Fibroblast of skin of right biceps (primary cell): ENCODE results near the gene MAGIX.
A peak's percentile ranks its signal among the peaks of the same experiment; 100 is the strongest.
"Not testable (repeated sequence)": the region's sequence is repeated elsewhere in the genome, so short reads cannot be mapped to it uniquely, and the experiment has no call there.

ENCODE experiments used
- DNase-seq: peaks from one replicate; pipeline ENCODE4 v3.0.0-alpha.2; 2013

Gene MAGIX

DNA sequence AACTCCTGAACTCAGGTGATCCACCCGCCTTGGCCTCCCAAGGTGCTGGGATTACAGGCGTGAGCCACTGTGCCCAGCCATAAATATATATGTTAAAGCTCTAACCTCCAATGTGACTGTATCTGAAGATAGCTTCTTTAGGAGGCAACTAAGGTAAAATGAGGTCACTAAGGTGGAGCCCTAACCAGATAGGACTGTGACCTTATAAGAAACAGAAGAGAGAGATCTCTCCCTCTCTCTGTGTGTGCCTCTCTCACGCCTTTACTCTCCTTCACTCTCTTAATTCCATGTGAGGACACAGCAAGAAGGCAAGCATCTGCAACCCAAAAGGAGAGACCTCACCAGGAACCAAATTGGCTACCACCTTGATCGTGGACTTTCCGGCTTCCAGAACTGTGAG, 926 bp upstream of the MAGIX start:
- DNase-seq = no peak

DNA sequence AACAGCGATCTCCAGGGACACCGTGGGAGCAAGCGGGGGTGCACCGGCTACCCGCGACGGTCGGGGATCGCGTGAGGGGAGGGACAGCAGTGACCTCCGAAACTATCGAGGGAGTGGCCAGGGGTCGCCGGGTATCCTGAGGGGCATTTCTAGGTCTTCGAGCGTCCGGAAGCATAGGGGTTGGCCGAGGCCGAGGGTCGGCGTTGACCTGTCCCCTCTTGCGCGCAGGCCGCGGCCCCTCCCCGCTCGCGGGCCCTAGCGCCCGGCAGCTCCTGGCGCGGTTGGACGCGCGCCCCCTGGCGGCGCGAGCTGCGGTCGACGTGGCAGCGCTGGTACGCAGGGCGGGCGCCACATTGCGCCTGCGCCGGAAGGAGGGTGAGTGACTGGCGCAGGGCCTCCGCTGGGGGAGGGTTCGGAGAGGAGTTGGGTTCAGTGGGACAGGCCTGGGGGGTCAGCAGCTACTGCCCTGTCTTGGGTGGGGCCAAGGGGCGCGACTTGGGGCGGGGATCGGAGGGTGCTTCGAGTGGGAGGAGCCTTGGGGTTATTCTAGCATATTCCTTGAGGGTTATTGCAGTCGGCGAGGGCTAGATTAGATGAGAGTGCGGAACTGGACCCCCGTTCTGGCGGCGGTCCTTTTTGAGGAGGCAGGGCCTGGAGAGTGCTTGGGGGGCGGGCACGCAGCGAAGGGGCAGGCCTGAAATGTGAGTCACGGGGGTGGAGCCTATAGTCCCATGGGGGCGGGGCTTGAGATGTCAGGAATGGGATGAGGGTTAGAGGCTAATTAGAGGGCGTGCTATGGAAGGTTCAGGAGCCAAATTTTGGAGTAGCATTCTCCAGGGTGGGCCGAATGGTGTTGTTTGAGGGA, 1.2 kb downstream of the MAGIX start:
- DNase-seq = peak; percentile 80

DNA sequence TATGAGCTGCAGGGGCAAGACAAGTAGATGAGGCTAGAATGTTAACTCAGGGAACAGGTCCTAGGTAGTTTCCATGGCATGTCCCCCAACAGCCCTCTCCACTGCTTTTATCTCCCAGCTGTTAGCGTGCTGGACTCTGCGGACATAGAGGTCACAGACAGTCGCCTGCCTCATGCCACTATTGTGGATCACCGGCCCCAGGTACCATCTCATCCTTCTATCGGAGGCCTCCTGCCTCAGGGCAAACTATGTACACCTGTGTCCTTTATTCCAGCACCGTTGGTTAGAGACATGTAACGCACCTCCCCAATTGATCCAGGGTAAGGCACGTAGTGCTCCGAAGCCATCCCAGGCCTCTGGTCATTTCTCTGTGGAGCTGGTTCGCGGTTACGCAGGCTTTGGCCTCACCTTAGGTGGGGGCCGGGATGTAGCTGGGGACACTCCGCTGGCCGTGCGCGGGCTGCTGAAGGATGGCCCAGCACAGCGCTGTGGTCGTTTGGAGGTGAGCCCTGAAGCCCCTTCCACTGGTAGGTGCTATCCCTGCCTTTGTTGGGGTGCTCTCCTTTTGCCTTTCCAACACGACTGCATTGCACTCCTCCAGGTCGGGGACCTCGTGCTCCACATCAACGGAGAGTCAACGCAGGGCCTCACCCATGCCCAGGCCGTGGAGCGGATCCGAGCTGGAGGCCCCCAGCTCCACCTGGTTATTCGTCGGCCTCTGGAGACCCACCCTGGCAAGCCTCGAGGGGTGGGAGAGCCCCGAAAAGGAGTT, 2.2 kb downstream of the MAGIX start:
- DNase-seq = no peak

DNA sequence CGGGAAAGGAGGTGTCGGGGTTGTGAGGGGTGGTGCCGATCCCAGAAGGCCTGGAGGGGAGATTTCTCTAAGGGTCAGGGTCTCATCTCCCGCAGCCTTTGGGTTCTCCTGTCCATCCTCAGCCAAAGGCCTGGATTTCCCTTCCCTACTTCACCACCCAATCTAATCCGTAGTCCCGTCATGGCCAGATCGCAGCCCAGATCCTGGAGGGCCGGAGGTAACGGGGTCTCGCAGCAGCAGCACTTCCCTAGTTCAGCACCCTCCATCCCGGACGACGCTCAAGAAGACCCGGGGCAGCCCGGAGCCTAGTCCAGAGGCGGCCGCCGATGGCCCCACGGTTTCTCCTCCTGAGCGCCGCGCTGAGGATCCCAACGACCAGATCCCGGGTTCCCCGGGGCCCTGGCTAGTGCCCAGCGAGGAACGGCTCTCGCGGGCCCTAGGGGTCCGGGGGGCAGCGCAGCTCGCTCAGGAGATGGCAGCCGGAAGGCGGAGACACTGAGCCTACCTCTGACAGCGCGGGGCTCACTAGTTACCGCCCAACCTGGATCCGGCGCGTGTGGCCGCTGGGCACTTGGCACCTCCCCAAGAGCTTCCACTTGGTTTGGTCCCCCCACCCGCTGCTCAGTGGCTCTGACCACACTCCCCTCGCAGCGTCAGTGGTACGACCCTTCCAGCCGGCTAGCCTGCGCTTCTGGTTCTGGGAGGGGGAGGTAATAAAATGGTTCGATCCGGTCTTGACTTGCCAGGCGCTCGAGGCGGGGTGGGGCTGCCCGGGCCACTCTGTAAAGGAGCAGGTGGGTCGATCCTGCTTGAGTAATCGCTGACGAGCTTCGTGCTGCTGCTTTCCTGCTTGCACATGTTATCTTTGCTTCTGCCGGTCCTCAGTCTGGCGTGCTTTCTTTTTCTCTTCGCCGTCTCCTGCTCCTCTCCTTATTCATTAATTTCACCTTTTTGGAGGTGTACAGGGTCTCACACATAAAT, 3.6 kb downstream of the MAGIX start:
- DNase-seq = peak; percentile 52

DNA sequence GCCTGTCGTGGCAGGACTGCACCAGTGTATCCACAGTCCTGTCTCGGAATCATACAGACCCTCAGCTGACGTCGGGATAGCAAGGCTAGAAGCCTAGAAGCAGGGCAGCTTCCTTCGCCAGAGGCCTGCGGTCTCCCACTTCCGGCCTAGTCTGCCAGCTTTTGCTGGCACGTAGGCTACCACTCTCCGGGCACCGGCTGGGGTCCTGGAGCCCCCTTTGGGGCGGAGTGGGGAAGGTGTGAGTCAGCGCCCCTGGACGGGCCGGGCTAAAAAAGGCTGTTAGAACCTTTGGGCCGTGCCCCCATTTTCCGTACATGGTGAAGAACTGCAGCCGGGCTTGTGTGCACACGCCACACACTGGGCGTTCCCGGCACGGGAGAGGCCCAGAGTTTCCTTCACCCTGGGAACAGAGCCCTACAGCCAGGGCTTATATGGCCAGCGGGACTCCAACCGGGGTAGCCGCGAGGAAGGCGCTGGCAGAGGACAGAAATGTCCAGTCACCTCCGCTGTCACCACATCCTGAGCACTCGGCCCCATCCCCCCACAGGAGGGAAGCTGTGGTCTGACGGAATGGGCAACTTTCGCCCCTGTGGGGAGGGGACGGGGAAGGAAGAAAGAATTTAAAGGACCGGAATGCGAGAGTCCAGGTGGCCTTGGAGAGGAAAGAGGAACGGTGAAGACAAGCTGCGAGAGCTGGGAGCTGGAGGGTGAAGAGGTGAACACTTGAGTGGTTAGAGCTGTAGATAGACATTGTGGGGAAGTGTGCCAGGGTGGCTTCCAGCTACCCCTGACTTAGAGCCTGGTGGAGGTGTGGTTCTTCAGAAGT, 4.6 kb downstream of the MAGIX start:
- DNase-seq = peak; percentile 71

DNA sequence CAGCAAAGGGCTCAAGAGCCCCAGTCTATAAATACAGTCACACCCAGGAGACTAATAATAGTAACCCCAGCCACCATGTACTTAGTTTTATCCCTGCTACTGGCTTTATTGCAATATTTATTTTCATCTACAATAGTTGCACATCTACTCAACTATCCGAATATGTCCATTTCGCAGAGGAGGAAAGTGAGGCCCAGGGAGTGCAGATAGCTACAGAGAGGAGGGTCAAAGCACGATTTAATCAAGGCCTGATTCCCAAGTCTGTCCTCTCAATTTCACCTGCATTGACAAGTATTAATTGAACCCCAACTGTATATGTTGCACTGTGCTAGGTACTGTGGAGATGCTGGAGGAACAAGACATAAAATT, 5.2 kb downstream of the MAGIX start:
- DNase-seq = no peak

DNA sequence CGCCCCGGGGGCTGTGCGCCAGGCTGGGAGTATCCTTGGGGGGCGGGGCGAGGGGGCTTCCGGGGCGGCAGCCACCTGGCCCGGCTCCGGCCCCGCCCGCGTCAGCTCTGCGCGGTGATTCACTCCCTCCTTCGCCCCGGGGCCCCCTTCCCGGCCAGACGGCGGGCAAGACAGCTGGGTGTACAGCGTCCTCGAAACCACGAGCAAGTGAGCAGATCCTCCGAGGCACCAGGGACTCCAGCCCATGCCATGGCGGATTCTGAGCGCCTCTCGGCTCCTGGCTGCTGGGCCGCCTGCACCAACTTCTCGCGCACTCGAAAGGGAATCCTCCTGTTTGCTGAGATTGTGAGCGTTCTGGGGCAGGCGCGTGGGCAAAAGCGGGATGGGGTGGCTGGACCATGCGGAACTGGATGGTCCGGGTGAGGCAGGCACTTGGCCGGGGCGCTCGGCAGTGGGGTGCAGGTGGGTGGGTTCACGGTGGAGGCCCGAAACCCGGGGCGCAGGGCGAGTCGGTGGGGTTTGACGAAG, 9.3 kb downstream of the MAGIX start, which contains the start of gene PLP2:
TSS of gene PLP2 (plus strand) at position 147 of the 528 bp plus-strand sequence. CDS start at position 250, 103 bp downstream.
- DNase-seq = peak; percentile 54

DNA sequence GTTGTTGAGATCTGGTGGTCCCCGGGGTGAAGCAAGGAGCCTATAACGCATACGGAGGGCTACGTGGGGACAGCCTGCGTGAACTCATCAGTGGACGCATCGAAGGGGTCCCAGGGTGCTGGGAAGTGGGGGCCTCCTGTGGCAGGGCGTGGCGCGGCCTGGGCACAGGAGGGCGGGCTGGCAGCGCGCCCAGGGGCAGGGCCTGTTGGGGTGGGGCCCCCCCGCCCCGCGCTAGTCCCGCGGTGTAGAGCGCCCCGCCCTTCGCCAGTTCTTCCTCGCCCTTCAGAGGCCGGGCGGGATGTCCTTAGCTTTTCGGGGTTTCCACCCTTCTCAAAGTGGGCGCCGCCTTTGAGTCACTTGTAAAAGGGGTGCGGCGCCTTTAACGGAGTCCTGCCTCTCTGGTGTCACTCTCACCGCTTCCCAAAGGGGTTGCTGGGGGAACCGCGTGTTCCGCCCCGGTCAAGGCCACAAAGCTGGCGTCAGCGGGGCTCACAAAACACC, 9.8 kb downstream of the MAGIX start:
- DNase-seq = peak; percentile 44

DNA sequence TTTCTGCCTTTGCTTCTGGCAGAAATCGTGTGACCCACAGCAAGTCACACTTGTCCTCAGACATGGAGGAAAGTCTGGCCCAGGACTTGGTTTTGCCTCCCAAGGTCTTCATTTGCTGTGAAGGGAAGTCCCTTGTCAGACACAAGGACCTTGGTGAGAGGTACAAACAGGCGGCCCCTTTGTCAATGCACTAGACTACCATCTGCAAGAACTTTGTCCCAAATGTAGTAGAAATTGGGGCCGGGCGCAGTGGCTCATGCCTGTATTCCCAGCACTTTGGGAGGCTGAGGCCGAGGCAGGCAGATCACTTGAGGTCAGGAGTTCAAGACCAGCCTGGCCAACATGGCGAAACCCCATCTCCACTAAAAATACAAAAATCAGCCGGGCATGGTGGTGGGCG, 11.0 kb downstream of the MAGIX start:
- not testable (repeated sequence) for DNase-seq

DNA sequence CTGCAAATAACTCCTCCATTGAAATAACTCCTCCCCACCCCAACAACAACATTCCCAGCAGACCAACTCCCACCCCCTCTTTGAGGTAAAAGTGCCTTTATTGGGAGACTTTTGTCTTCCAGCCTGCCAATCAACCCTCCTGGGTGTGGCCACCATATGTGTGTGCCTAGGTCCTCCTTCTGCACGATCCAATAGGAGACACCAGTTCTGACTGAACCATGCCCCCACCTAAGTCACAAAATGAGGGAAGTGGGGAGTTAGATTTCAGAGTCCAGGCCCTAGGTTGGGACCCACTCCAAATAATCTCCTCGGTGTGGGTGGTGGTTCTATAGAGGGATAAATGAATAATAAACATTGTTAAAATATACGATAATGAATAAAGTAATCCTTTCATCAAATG, 12.2 kb downstream of the MAGIX start:
- no peak for DNase-seq

DNA sequence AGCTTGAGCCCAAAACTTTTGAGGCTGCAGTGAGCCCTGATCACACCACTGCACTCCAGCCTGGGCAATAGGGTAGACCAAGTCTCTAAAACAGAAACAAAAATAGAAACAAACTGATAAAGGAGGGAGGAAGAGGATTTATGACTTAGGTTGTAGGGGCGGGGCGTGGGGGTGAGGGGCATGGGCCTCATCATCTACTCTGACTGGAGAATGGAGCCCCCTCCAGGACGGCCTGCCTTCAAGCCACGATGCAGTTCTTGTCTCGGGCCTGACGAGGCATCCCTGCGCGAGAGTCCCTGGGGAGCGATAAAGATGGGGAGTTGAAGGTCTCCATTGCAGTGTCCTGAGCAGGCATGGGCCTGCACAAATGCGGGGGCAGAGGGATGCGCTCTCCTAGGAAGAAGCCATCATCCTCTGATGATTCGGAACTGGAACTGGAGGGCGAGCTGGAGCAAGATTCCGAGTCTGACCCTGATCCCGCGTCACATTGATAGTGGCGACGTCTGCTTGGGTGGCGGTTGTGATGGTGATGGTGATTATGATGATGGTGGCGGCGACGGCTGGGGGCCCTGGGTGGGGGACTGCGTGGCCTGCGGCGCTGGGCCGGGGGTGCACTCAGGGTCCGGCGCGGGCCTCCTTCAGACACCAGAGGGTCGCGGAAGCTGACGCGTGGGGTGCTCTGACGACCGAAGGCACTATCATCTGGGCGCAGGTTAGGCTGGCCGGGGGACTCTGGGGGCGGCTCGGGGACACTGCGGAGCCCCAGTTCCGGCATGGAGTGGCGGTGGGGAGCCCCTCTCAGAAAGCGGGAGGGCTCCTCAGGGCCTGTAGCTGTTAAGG, 13.1 kb downstream of the MAGIX start:
- no peak for DNase-seq

DNA sequence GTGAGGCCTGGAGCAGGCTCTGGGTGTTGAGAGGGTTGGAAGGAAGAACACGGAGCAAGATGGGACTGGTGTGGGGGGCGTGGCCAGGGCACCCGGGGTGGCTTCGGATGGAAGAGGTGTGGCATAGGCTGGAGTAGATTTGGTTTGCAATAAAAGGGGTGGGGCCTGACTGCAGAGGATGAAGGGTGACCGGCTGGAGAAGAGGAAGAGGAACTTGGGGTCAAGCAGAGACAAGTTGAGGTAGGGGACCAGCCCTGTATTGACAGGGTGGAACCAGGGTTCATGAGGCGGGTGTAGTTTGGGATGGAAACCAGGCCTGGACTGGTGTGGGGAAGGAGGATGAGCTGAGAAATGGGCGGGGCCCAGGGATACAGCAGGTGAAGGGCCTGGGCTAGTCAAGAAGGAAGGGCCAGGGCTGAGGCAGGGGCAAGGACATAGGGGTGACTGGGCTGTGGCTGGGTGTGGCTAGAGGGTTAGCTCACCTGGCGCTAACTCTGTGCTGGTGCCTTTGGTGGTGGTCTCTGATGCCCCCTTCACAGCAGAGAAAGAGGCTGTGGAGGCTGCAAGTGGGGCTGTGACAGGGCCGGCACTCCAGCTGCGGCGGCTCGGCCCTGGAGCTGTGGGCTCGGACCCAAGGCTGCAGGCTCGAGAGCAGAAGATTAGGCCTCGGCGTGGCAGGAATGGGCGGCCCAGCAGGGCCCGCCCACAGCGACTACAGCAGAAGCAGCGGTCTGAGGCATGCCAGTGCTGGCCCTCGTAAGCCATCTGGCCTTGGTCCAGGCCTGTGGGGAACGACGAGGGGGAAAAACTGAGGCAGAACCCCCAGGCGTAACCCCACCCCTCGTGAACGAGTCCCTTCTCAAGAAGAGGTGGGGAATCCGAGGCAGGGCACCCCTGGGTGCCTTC, 14.1 kb downstream of the MAGIX start:
- DNase-seq = no peak

DNA sequence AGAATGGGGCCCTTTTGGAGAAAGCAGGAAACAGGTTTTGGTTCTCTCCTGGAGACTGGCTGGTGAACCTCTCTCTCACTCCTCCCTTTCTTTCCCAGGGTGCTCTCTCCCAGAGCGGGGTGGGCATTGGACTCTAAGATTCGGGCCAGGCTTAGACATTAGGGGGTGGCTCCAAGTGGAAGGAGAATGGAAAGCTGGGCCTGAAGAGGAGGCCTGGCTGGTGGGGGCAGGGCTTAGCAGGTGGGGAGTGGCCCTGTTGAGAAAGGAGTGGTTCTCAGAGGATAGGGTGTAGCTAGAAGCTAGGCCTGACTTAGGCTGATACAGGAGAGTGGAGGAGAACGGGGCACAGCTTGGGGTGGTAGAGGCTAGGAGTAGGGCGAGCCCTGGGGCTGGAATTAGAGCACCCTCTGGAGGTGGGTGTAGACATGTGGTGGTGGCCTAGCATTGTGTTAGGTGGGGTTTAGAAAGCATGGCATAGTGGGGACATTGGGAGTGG, 14.8 kb downstream of the MAGIX start:
- DNase-seq = no peak

DNA sequence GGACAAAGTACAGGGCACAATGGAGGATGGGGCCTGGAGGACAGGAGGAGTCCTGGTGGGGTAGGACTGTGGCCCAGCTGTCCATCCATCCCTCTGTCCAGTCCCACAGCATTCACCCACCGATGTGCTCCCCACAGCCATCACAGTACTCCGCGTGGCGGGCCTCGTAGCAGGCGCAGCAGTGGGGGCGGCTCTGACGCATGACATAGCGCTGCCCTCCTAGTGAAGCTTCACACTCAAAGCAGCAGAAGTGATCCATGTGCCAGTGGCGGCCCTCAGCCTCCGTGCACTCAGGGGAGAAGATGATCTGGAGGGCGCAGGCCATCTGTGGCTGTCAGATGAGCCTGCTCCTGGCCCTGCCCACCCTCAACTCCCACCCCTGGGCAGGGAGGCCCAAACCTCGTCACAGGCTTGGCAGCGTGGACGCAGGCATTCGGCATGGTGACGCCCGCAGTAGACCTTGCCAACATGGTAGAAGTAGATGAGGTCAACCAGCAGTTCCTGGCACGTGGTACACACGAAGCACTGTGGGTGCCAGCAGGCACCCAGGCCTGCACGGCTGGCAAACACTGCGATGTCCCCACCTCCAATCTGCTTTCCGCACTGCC, 15.4 kb downstream of the MAGIX start:
- DNase-seq = no peak

DNA sequence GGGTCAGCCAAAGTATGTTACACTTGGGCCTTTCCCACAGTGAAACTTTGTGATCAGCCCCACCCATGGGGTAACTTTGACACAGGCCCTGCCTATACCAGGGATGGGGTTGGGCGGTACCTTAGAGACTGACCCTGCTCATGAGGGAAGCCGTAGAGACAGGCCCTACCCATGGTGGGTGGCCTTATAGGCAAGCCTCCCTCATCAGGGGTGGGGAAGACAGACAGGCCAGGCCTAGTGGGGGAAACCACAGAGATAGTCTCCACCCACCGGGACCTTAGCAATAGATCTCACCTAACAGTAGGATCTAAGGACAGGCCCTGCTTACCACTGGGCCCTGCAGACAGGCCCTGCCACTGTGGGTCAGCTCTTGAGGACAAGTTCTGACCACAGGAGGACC, 16.0 kb downstream of the MAGIX start:
- no peak for DNase-seq

DNA sequence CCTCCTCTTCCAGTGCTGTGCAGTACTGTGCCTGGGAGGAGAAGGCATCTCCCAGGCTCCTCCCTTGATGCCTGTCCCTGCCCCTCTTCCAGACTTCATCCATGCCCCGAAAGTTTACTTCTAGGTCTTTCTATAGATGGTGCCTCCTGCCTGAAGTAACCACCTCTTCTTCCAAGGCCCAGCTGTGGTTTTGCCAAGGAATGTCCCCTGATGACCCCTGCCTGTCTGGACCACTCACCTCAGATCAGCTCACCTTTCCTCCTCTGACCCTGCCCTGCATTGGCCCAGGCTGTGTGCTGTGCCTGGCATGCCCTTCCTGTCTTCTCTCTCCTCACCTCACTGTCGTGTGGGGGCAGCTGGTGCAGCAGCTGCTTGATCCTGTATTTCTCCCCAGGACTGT, 16.8 kb downstream of the MAGIX start:
- DNase-seq = no peak

DNA sequence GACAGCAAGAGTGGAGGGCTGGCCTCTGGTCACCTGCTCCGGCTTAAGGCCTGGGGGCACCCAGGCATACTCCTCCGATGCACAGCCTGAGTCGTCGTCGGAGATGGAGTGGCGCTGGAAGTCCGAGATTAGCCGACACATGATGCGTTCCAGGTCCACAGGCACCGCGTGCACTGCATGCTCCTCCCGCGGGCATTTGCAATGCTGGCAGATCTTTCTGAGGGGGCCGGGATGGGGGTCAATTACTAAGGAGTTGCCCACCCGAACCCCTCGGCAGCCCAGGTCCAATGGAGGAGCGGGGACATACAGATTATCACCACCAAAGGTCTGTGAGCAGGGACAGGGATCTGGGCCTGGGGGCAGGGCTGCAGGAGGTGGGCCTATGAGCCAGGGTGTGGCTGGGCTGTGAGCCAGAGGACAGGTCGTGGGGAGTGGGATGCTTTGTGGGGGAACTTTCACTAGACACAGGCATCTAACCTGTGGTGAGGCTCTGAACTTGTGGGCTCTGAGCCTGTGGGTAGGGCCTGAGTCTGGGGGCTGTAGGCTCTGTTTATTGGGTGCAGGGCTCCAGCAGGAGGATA, 21.2 kb downstream of the MAGIX start:
- DNase-seq = no peak
